GM19035 (cell line): Measurements from ENCODE around the gene NUTF2.

ENCODE experiments used
- ATAC-seq: cut with Tn5 transposase; IDR thresholded peaks from one replicate; pipeline ENCODE4 v1.9.1; 2021; ENCODE audit not compliant: unreplicated experiment

The NUTF2 gene

GRCh38 chr16:67846320-67847063 lies at the start of gene NUTF2:
Gene NUTF2, plus strand, starts transcription at chr16:67846933. Its CDS starts 18,198 bp downstream, at chr16:67865131.
- peak; percentile 57 for ATAC-seq

- no peak for ATAC-seq
Observed at GRCh38 chr16:67800338-67800926, 46.3 kb upstream of the NUTF2 start.

GRCh38 chr16:67801241-67801640 lies 45.5 kb upstream of the NUTF2 start:
- no peak for ATAC-seq

GRCh38 chr16:67801883-67802282 lies 44.9 kb upstream of the NUTF2 start:
- ATAC-seq = no peak

GRCh38 chr16:67803894-67804293 lies 42.8 kb upstream of the NUTF2 start:
- ATAC-seq = no peak

GRCh38 chr16:67804853-67805542 lies 41.7 kb upstream of the NUTF2 start:
- ATAC-seq = no peak

GRCh38 chr16:67805718-67806427 lies 40.9 kb upstream of the NUTF2 start:
- ATAC-seq = peak; percentile 2

GRCh38 chr16:67806428-67807147 lies 40.1 kb upstream of the NUTF2 start, which contains the start of the genes RANBP10 and TSNAXIP1:
Gene RANBP10, minus strand, starts transcription at chr16:67806560. Its CDS starts 24 bp downstream, at chr16:67806536.
Gene TSNAXIP1, plus strand, starts transcription at chr16:67806889. Its CDS starts 261 bp downstream, at chr16:67807150.
- peak; percentile 88 for ATAC-seq

GRCh38 chr16:67807148-67807682 lies 39.5 kb upstream of the NUTF2 start:
- ATAC-seq = no peak

- no peak for ATAC-seq
Observed at GRCh38 chr16:67811899-67812298, 34.8 kb upstream of the NUTF2 start.

- ATAC-seq = no peak
Observed at GRCh38 chr16:67814567-67814966, 32.2 kb upstream of the NUTF2 start.

GRCh38 chr16:67820608-67821259 lies 26.0 kb upstream of the NUTF2 start:
- no peak for ATAC-seq

- ATAC-seq = no peak
Observed at GRCh38 chr16:67822511-67822910, 24.2 kb upstream of the NUTF2 start.

GRCh38 chr16:67825119-67825518 lies 21.6 kb upstream of the NUTF2 start:
- ATAC-seq = no peak

GRCh38 chr16:67825906-67826305 lies 20.8 kb upstream of the NUTF2 start:
- ATAC-seq = no peak

- ATAC-seq = no peak
Observed at GRCh38 chr16:67828651-67829050, 18.1 kb upstream of the NUTF2 start.

GRCh38 chr16:67833030-67833414 lies 13.7 kb upstream of the NUTF2 start:
- ATAC-seq = no peak

GRCh38 chr16:67833415-67834241 lies 13.1 kb upstream of the NUTF2 start:
- ATAC-seq = peak; percentile 96

- ATAC-seq = no peak
Observed at GRCh38 chr16:67834242-67834614, 12.5 kb upstream of the NUTF2 start.
